ENCODE data around the gene BCL2A1. TPM values are rescaled to one million over a fixed set of nuclear protein-coding genes. Genes with fewer than 3 reads are reported as not detected.

Gene BCL2A1
- total RNA-seq, 1 experiment from 2014 or later, result not detected

DNA sequence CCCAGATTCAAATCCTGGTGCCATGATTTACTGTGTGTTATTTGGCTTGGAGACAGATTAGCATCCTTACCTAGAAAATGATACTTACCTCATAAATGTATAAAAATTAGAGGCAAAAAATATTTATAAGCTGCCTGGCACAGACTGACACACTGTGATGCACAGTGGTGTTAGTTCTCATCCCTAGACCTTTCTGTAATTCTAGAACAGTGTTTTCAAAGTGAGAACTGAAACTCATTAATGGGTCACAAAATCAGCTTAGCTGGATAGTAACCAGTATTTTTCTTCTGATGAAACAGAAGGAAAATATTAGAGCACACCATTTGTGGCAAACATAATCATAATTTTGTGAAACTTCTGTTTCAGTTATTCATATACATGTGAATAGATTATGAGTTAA, 56.3 kb downstream of the BCL2A1 start:
- H3K4me3 ChIP-seq (ENCODE audit: low read depth, low read length), result no peak overlapping the region
- Mint-ChIP-seq H3K27me3 (ENCODE audit: insufficient read depth, unreplicated experiment) (no peaks in the 10 kb centered on the region), H3K4me1 (ENCODE audit: low read depth, unreplicated experiment) (no peaks in the 10 kb centered on the region), H3K27ac (ENCODE audit: unreplicated experiment) (no peak overlapping the region), H3K36me3 (ENCODE audit: insufficient read depth, unreplicated experiment) (peaks cover 32% of the 10 kb centered on the region), H3K9me3 (ENCODE audit: unreplicated experiment) (peaks cover 30% of the 10 kb centered on the region), H3K4me3 (ENCODE audit: unreplicated experiment) (no peak overlapping the region)
- no peak for TF ChIP-seq CTCF (IDR thresholded peaks at IDR 0.05; ENCODE audit: insufficient read depth in 1 of 2, low read depth in 1 of 2, low read length in 1 of 2, severe bottlenecking in 1 of 2, unreplicated experiment in 1 of 2)
- no peaks in the 10 kb centered on the region for H3K4me1 ChIP-seq
- H3K36me3 ChIP-seq (ENCODE audit: control insufficient read depth, insufficient read depth, low read length), result no peaks in the 10 kb centered on the region; the same call in 1 of the 2 replicates
- DNase-seq, result no peak
- ChIA-PET CTCF (no interaction called here), POLR2A (no interaction called here)
- no TSS peak for BruUV-seq (replicated peaks)
- intact Hi-C loops (cut with micrococcal nuclease; ENCODE audit: unreplicated experiment), result no loop called here
- H3K27me3 ChIP-seq (replicated peaks; ENCODE audit: control insufficient read depth, insufficient read depth, low read length), result no peaks in the 10 kb centered on the region
- H3K9me3 ChIP-seq, result peaks cover 16% of the 10 kb centered on the region

Other genes starting within 250 kb of the BCL2A1 start
- 45.1 and 48.2 TPM in 2 replicates for gene MTHFS, start 74.2 kb downstream of the BCL2A1 start, total RNA-seq (2022)
- 40.5 and 44.7 TPM in 2 replicates for gene ZFAND6, start 88.5 kb upstream of the BCL2A1 start, total RNA-seq (2022)
- 20.4 TPM in 2 replicates for gene FAH, start 181.8 kb upstream of the BCL2A1 start, total RNA-seq (2022)